Measurements from ENCODE around the gene ATP6V0D1.

The ATP6V0D1 gene

GRCh38 chr16:67389911-67390815 is 90.8 kb downstream of the ATP6V0D1 start:
- DNase-seq: no peak

GRCh38 chr16:67388591-67388990 is 92.4 kb downstream of the ATP6V0D1 start:
- no peak for DNase-seq

- no peak for DNase-seq
These were observed 92.8 kb downstream of the ATP6V0D1 start for GRCh38 chr16:67388191-67388590.
